DMS79 (cell line): Measurements from ENCODE around the gene GLI3.

ENCODE experiments used
- DNase-seq: peaks from one replicate; lab custom pipeline; 2025; lab: John Stamatoyannopoulos, UW

The GLI3 gene

GRCh38 chr7:42035210-42035609 is 201.8 kb downstream of the GLI3 start:
- DNase-seq: no peak

- DNase-seq: no peak
Observed at GRCh38 chr7:42033480-42033879, 203.5 kb downstream of the GLI3 start.

GRCh38 chr7:42029405-42029804 is 207.6 kb downstream of the GLI3 start:
- no peak for DNase-seq

- DNase-seq: no peak
Observed at GRCh38 chr7:42027521-42027920, 209.5 kb downstream of the GLI3 start.

- no peak for DNase-seq
Observed at GRCh38 chr7:42026622-42027197, 210.3 kb downstream of the GLI3 start.

- DNase-seq: no peak
Observed at GRCh38 chr7:42025635-42026375, 211.2 kb downstream of the GLI3 start.

- no peak for DNase-seq
Observed at GRCh38 chr7:42024537-42024936, 212.5 kb downstream of the GLI3 start.

GRCh38 chr7:42023262-42023661 is 213.7 kb downstream of the GLI3 start:
- DNase-seq: no peak

- no peak for DNase-seq
Observed at GRCh38 chr7:42022791-42023190, 214.2 kb downstream of the GLI3 start.

- no peak for DNase-seq
Observed at GRCh38 chr7:42022056-42022455, 215.0 kb downstream of the GLI3 start.

GRCh38 chr7:42021631-42022030 is 215.4 kb downstream of the GLI3 start:
- no peak for DNase-seq

- DNase-seq: no peak
Observed at GRCh38 chr7:42020061-42020460, 216.9 kb downstream of the GLI3 start.

GRCh38 chr7:42017349-42017986 is 219.5 kb downstream of the GLI3 start:
- DNase-seq: no peak

- no peak for DNase-seq
Observed at GRCh38 chr7:42016517-42016916, 220.5 kb downstream of the GLI3 start.

- no peak for DNase-seq
Observed at GRCh38 chr7:42014625-42015618, 222.1 kb downstream of the GLI3 start.

GRCh38 chr7:42012786-42013360 is 224.1 kb downstream of the GLI3 start:
- no peak for DNase-seq

- DNase-seq: no peak
Observed at GRCh38 chr7:42012313-42012712, 224.7 kb downstream of the GLI3 start.

- DNase-seq: no peak
Observed at GRCh38 chr7:42011846-42012245, 225.2 kb downstream of the GLI3 start.

- DNase-seq: no peak
Observed at GRCh38 chr7:42010751-42011150, 226.3 kb downstream of the GLI3 start.

- DNase-seq: no peak
Observed at GRCh38 chr7:42006801-42007513, 230.1 kb downstream of the GLI3 start.

GRCh38 chr7:42002654-42003053 is 234.4 kb downstream of the GLI3 start:
- no peak for DNase-seq
